ENCODE measurements around the gene AFF3. TPM values are rescaled to one million over a fixed set of nuclear protein-coding genes. Genes with fewer than 3 reads are reported as not detected.

Gene AFF3
- total and polyA plus RNA-seq, 2 donors (not counting 3 experiments of a cell fraction or from before 2014, with no cell fraction given), result 0.06 to 0.07 TPM

DNA sequence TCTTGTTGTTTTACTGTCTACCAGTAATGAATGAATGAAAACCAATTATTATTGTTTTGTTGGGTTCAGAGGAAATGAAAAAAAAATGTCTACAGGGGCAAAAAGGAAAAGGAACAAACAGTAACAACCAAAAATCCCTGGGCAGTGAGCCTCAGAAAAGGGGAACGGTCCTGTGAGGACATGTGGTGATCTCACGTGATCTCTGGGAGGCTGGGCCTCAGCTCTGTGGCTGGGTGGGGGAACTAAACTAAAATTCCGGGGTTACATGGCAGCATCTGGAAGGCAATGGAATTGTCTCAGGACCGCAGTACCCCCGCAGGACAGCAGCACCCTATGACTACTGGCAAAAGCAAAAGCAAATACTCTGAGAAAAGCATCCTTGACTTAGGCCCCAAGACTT lies 80.1 kb downstream of the AFF3 start:
- H3K36me3 ChIP-seq (ENCODE audit: control insufficient read depth in 2 of 2, extremely low read depth in 1 of 2, insufficient read depth in 2 of 2, low read length in 2 of 2), result no peaks in the 10 kb centered on the region
- dilution Hi-C loops (cut with MboI; ENCODE audit: extremely low pct_ligation_motif_present, low sequenced_read_pairs), result no loop called here
- H3K9me1 ChIP-seq (replicated peaks; ENCODE audit: control insufficient read depth, extremely low read depth, insufficient read depth, low read length), result no peaks in the 10 kb centered on the region
- H4K20me1 ChIP-seq (replicated peaks; ENCODE audit: control insufficient read depth, extremely low read depth, insufficient read depth, low read length), result no peaks in the 10 kb centered on the region
- no peak overlapping the region for H2AFZ ChIP-seq (ENCODE audit: low read depth, low read length)
- no peaks in the 10 kb centered on the region for H3K79me2 ChIP-seq (ENCODE audit: control insufficient read depth, insufficient read depth, low read length)
- ChIA-PET POLR2A (no interaction called here), CTCF (no interaction called here)
- peaks cover 0 to 2% of the 10 kb centered on the region in 2 experiments for H3K27me3 ChIP-seq (ENCODE audit: control insufficient read depth in 2 of 2, insufficient read depth in 2 of 2, low read length in 2 of 2)
- TF ChIP-seq, protein P1, sequence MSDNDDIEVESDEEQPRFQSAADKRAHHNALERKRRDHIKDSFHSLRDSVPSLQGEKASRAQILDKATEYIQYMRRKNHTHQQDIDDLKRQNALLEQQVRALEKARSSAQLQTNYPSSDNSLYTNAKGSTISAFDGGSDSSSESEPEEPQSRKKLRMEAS (IDR thresholded peaks at IDR 0.05; ENCODE audit: insufficient read depth, insufficient read length), result no peak
- TF ChIP-seq JUN (IDR thresholded peaks at IDR 0.05; ENCODE audit: borderline replicate concordance, insufficient read depth, insufficient read length, low read depth) (no peak), MYC (IDR thresholded peaks at IDR 0.05; ENCODE audit: low read depth, low read length) (no peak), EZH2 (IDR thresholded peaks at IDR 0.05; ENCODE audit: borderline replicate concordance, low read depth, low read length, severe bottlenecking) (no peak), CTCF (IDR thresholded peaks at IDR 0.05; ENCODE audit: extremely low read depth in 1 of 2, insufficient read depth in 1 of 2, low read depth in 1 of 2, low read length in 2 of 2) (no peak), POLR2A (IDR thresholded peaks at IDR 0.05; ENCODE audit: low read depth, low read length) (no peak), FOS (IDR thresholded peaks at IDR 0.05; ENCODE audit: borderline replicate concordance, insufficient read depth, low read length) (no peak), POLR2AphosphoS5 (IDR thresholded peaks at IDR 0.05; ENCODE audit: insufficient read depth, low read depth, low read length) (no peak), GATA2 (IDR thresholded peaks at IDR 0.05; ENCODE audit: insufficient read depth, insufficient read length, low read depth, low read length) (no peak)
- FAIRE-seq (no peak), DNase-seq (ENCODE audit: low read depth, low spot score) (no peak)
- H3K9ac ChIP-seq (replicated peaks; ENCODE audit: extremely low read depth, insufficient read depth, low read length), result no peak overlapping the region
- no peaks in the 10 kb centered on the region for H3K4me1 ChIP-seq (ENCODE audit: control insufficient read depth, extremely low read depth, insufficient read depth, low read length)
- no TSS peak for BruUV-seq (replicated peaks)
- H3K4me2 ChIP-seq (ENCODE audit: insufficient read depth, low read length), result no peak overlapping the region
- H3K9me3 ChIP-seq (replicated peaks; ENCODE audit: control insufficient read depth, insufficient read depth, low read length), result no peaks in the 10 kb centered on the region
- H3K4me3 ChIP-seq (replicated peaks in 1 of 3; ENCODE audit: insufficient read depth in 1 of 3, low read depth in 1 of 3, low read length in 3 of 3), result no peak overlapping the region
- intact Hi-C loops (cut with micrococcal nuclease), result no loop called here
- H3K27ac ChIP-seq (ENCODE audit: insufficient read depth, low read depth, low read length), result no peak overlapping the region
